ENCODE data around the gene OVCA2.

OVCA2 gene

DNA sequence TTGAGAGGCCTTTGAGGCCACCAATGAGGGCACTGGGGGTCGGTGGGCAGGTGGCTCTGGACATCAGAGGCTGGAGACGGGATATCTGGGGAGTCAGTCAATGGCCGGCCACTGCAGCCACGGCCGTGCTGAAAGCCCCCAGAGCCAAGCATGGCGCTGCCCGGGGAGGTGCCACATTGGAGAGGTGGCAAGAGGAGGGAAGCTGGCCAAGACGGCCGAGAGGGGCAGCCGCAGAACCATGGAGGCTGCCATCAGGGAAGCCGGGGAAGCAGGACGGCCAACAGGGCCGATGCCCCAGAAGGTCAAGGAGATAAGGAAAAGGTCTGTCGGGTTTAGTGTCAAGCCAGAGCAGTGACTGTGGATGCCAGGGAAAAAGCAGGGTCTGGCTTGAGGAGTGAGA, 26.5 kb upstream of the OVCA2 start:
- no peak for DNase-seq

DNA sequence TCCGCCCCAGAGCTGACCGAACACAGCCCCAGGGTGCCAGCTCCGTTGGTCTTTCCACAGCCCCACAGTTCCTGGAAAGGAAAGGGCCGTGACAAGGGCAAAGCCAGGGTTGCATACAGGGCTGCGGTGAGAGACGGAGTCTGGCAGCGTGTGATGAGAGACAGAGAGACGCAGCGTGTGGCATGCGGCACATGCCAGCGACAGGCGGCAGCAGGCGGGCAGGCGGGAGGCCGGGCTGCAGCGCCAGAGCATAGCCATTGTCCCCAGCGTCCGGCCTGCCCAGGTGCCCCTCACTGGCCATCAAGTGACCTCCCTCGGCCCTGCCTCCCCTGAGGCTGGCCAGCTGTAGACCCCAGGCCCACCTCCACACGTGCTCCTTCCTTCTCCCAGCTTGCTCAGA, 25.3 kb upstream of the OVCA2 start:
- DNase-seq, result no peak

- DNase-seq, result no peak
These were observed 24.4 kb upstream of the OVCA2 start for GRCh38 chr17:2017274-2017941.

- DNase-seq, result no peak
These were observed 22.9 kb upstream of the OVCA2 start for GRCh38 chr17:2018716-2019510.

GRCh38 chr17:2019723-2020122, 22.1 kb upstream of the OVCA2 start:
- DNase-seq, result no peak

GRCh38 chr17:2020721-2021120, 21.1 kb upstream of the OVCA2 start:
- DNase-seq, result no peak

DNA sequence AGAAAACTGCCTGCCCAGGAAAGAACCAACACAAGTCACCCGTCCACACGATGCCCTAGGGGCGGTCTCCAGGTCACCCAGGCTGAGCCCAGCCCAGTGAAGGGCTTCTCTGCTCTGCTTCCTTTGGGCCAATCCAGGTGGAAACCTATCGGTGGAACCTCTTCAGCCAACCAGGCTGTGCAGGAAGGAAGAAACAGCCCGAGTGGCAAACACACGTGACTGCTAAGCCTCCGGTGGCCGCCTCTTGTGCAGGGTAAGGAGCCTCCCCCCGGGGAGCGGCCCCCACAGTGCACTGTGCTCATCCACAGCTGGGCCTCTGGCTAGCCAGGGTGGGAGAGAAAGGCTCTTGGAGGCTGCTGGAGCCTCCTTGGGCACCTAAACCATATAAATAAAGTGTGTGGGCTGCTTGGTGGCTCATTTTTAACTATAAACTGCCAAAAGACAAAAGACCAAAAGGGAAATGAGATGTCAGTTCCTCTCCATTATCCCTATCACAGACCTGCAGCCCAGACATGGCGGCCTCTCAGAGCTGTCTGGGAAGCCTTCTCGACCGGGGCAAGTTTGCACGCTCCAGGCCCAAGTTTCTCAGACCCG, 19.1 kb upstream of the OVCA2 start:
- no peak for DNase-seq

DNA sequence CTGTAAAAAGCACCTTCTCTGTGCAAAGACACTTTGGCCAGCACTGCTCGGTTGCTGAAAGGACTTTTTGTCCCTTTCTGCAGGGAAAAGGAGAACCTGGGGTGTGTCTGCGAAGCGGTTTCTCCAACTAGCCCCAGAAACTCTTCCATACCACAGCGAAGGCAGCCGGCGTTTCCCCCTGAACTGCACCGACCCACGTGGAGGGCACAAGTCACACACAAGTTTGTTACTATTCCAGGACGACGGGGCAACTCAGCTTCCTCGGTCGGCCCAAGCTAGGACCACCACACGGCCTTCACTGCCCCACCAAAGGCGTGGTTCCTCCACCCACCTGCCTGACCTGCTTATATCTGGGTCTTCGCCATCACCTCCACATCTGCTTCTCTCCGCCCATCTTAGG, 18.6 kb upstream of the OVCA2 start:
- no peak for DNase-seq

GRCh38 chr17:2023692-2024571, 17.9 kb upstream of the OVCA2 start:
- DNase-seq, result peak; percentile 42

DNA sequence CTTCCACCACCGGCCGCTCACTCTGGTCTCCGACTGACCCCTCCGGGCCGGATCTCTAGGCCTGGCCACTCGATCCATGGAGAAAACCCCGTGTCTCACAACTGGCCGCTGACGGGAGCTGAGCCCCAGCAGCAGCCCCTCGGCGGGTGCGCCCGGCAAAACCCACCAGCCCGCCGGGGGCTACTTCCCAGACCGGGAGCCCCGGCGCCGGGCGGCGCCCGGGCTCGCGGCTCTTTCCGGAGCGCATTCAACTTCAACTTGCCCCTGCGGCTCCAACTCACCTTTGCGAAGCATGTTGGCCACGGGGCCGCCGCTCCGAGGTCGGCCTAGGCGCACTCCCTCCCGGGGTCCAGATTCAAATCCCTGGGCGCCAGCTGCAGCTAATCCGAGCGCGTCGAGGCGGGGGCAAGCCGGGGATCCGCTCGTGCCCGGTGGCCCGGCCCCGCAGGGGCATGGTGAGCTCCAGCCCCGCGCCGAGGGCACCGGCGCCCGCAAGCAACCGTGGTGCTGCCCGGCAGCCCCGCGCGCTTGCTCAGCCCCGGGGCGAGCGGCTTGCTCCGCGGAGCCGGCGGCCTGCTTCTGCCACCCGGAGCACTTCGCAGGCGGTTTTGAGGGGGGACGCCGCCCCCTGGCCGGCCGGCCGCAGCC, 17.1 kb upstream of the OVCA2 start:
- peak; percentile 10 for DNase-seq

DNA sequence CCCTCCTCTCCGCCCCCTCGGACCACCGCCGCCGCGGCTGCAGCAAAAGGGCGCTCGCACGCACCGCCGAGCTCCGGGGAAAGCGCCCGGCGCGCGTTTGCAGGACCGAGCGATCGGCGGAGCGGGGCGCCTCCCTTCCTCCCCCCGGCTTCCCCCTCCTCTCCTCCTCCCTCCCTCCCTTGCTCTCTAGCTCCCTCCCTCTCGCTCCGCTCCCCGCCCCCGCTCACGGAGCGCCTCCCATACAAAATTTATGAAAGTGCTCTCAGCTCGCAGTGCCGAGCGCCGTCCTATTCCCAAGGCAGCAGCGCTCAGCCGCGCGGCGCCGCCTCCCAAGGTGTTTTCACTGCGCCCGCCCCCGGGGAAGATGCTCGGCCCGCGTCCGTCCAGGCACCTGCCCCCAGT, 16.6 kb upstream of the OVCA2 start, which contains the start of gene RTN4RL1:
TSS of gene RTN4RL1 (minus strand) at position 115 of the 402 bp plus-strand sequence. CDS start 469 bp downstream, outside the sequence.
- DNase-seq, result peak; percentile 71

- peak; percentile 32 for DNase-seq
These were observed 16.1 kb upstream of the OVCA2 start for GRCh38 chr17:2025622-2026309.

GRCh38 chr17:2027528-2028233, 14.1 kb upstream of the OVCA2 start:
- DNase-seq, result no peak

GRCh38 chr17:2028234-2028614, 13.6 kb upstream of the OVCA2 start:
- no peak for DNase-seq

GRCh38 chr17:2028737-2029136, 13.1 kb upstream of the OVCA2 start:
- no peak for DNase-seq

- DNase-seq, result peak; percentile 88
These were observed 11.7 kb upstream of the OVCA2 start, which contains the start of gene DPH1 for GRCh38 chr17:2029911-2030778. TSS of gene DPH1 (plus strand) at chr17:2030153. CDS start at chr17:2030170, 17 bp downstream.

DNA sequence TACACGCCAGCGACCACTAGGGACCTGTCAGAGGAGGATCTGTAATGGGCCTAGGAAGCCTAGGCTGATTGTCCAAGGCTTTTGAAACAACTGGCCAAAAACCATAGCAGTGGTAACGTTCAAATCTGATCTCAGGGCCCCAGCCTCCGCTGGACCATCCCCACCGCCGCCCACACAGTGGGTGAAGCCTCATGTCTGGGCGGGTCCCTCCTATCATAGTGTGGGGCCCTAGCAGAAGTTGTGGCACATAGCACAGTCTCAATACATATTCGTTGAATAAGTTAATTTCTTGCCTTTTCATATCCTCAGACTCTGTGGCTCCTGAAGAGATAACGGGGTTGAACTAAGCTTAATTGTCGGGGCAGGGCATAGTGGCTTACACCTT, 11.1 kb upstream of the OVCA2 start:
- peak; percentile 49 for DNase-seq

DNA sequence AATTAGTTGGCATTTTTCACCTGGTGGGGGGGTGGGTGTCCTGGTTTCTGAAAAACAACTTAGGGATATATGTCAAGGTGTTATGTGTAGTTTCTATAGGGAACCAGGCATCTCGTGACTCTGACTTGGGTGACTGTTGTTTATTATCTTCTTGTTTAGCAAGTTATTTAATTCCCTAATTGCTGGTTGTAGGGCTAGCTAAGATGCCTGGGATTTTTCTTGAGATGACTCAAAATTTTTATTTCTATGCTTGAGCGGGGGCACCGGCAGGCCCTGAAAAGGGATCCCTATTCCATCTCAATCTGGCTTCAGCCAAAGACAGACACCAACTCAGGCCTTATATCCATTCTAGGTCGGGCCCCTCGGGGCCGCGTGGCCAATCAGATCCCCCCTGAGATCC, 8.7 kb upstream of the OVCA2 start:
- DNase-seq, result no peak

- DNase-seq, result no peak
These were observed 7.7 kb upstream of the OVCA2 start for GRCh38 chr17:2034157-2034556.

Measured in stimulated activated CD4-positive, alpha-beta T cell treated with anti-CD3 and anti-CD28 coated beads, Interleukin-4, amount 100 ng/mL, for 1 hour (primary cell).